GM12865 (cell line): ENCODE results near the gene BCO2.

ENCODE experiments used
- DNase-seq: peaks from one replicate; pipeline ENCODE4 v3.0.0; 2010; ENCODE audit warnings: low read depth
- H3K4me3 ChIP-seq: 2 replicates; pipeline ENCODE4 v1.5.1; 2011; ENCODE audit warnings: mild to moderate bottlenecking, low read depth, low read length, control low read depth
- CTCF ChIP-seq: IDR thresholded peaks from 2 replicates; pipeline ENCODE4 v1.5.1; 2011; ENCODE audit warnings: low read length, control low read depth, low read depth, inconsistent platforms; ENCODE audit not compliant: insufficient read depth; ENCODE audit errors: missing control alignments

Gene BCO2

GRCh38 chr11:112229159-112229558 is 53.8 kb downstream of the BCO2 start:
- H3K4me3 ChIP-seq, result no peak overlapping the region
- no peak for DNase-seq
- no peak for TF ChIP-seq CTCF

GRCh38 chr11:112229746-112230433 is 54.6 kb downstream of the BCO2 start:
- H3K4me3 ChIP-seq, result no peak overlapping the region
- no peak for DNase-seq
- no peak for TF ChIP-seq CTCF

GRCh38 chr11:112231952-112232351 is 56.6 kb downstream of the BCO2 start:
- no peak for DNase-seq
- H3K4me3 ChIP-seq, result no peak overlapping the region
- no peak for TF ChIP-seq CTCF

GRCh38 chr11:112235750-112236390 is 60.6 kb downstream of the BCO2 start:
- TF ChIP-seq CTCF, result no peak
- DNase-seq, result no peak
- H3K4me3 ChIP-seq, result no peak overlapping the region

- no peak for TF ChIP-seq CTCF
- H3K4me3 ChIP-seq, result no peak overlapping the region
- no peak for DNase-seq
These were observed 62.1 kb downstream of the BCO2 start for GRCh38 chr11:112237451-112237850.

GRCh38 chr11:112238041-112238440 is 62.7 kb downstream of the BCO2 start:
- TF ChIP-seq CTCF, result no peak
- no peak overlapping the region for H3K4me3 ChIP-seq
- DNase-seq, result no peak

GRCh38 chr11:112241486-112241885 is 66.2 kb downstream of the BCO2 start:
- no peak for DNase-seq
- no peak overlapping the region for H3K4me3 ChIP-seq
- no peak for TF ChIP-seq CTCF
